OCI-M2 (cell line): ENCODE results near the gene FGGY.

Experiments used
- DNase-seq: peaks from one replicate; lab custom pipeline; 2025; ENCODE audit not compliant: unreplicated experiment; lab: John Stamatoyannopoulos, UW

The FGGY gene

DNA sequence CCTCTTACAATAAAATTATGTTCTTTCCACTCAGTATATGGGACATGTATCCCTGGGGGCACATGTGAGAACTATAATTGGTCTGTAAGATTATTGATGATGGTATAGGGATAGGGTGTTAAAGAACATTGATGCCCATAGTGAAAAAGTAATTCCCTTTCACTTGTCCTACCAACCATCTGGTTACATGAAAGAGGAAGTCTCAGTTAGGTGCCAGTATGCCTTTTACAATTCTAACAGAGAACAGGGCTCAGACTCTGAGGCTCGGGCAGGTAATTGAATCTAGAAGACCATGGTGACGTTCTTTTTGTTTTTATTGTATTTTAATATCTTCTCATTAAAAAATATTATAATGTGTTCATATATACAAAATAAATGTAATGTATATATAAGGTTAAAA is 113.6 kb downstream of the FGGY start:
- DNase-seq = no peak

GRCh38 chr1:59411147-59411546 is 114.3 kb downstream of the FGGY start:
- DNase-seq = no peak

DNA sequence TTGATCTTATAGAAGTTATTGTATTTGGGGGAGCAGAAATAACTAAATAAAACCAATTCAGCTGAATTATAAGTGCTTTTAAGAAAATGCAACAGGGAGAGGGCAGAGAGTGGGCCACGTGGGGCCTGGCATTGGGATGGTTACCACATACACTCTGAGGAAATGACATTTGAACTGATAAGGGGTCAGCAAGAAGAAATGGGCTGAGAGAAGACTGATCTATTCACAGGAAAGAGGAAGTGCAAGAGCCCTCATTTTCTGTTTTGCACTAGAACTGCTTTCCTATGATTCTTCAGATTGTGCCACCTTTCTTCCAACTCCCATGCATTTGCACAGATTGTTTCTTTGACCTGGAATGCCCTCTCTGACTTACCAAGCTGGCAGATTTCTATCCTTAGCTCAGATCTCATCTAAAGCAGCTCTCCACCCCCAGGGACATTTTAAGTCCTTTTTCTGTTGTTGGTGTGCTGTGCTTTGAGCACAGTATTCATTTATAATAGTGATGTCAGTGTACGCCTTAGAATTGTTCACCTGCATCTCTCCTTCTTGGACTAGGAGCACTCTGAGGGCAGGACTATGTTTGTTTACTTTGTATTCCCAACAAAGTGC is 115.9 kb downstream of the FGGY start:
- no peak for DNase-seq

DNA sequence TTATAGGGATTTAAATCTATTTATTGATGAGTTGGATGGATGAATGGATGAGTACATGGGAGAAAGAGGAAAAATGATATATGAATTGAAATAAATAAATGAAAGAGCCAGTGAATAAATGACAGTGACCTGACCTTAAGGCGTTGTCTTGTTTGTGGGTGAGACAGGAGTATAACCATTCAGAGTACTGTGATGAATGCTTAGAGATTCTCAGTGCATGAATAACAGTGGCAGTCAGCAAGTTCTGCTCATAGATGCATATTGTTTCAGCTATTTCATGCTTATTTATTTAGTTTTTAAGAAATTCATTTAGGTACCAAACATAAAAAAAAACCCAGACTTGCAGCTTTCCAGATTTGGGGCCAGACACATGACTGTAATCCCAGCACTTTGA is 116.4 kb downstream of the FGGY start:
- no peak for DNase-seq

- DNase-seq = no peak
Observed at GRCh38 chr1:59414406-59415133, 117.7 kb downstream of the FGGY start.

DNA sequence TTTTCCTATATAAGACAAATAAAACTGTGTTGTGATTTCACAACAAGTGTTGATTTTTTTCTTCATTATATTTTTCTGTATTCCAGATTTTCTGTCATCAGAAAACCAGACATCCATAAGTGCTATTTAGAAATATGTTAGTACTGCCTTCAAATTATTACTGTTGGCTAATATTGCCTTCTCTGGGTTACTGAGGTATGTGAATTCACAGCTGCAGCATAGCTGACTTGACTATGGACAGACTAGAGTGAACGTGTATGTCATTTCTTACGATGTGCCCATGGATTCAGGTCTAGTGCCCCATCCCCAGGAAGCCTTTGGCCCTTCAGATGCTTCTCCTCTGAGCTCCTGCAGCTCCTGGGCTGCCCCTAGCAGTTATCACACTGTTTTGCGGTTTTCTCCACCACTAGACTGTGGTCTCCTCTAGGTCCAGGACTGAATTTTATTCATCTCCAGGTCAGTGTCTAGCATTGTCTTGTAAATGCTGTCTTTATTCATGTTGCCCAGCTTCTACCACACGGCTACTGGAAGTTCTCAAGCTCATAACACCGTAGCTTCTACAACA is 118.5 kb downstream of the FGGY start:
- DNase-seq = no peak

GRCh38 chr1:59415881-59416280 is 119.0 kb downstream of the FGGY start:
- no peak for DNase-seq

GRCh38 chr1:59417406-59417805 is 120.5 kb downstream of the FGGY start:
- DNase-seq = no peak

DNA sequence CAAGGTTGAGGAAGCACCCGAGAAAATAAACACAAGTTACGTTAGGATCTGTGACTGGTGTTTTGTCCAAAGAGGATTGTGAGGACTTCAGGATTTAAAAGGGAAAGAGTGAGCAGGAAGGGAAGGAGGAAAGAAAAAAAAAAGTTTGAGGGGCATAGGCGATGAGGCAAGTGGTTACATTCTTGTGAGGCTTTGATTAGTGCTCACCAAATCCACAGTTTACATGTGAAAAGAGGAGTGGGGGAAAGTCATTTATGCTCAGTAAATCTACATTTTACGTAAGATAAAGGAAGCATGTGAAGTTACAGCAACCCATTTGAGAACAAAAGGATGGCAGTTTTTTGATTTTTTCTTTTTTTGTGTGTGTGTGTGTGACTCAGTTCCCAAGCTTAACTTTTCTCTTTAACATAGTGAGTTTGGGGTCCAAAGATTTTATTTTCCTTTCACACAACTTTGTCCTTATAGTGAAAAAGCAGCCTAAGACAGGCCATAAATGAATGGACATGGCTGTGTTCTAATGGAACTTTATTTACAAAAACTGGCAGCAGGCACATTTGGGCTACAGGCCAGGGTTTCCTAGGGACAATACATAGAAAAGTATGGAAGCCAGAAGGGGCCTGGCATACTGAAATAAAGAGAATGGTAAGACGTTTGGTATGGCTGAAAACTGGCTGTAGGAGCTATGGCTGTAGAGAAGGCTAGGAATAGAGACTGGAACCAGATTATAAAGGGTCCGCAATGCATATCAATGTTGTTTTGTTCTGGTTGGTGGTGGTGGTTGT is 121.7 kb downstream of the FGGY start:
- no peak for DNase-seq

DNA sequence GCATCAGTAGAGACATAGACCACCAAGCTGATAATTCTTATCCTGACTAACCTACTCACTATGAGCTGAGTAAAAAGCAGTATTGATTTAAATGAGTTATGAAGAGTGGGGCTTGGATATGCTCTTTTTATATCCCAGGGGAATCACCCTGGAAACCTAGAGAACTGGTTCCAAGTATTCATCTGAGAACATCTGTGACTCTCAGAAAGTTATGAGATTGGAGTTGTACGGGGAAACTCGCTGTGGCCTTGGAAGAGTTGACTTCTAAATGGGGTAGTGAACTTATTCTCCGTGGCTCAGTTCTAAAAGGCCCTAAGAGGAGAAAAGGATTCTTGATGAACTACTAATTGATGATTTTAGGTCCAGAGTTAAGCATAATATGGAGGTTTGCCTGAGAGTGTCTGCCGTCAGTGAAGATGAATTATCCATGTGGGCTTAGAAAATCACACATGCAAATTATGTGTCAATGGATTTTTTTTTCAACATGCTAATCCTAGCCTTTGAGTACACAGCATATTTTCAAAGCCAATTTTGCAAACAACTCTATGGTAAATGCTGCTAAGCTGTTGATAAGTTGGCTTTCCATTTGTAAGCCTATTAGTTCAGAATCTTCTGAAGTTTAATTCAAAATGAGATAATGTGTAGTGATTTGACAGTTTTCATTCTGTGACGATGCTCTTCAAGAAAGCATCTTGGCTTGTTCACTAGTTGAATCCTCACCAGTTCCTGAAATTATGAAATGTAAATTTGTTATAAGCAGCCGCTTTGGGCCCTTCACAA is 122.7 kb downstream of the FGGY start:
- no peak for DNase-seq

GRCh38 chr1:59421232-59421920 is 124.5 kb downstream of the FGGY start:
- no peak for DNase-seq

GRCh38 chr1:59422921-59423575 is 126.2 kb downstream of the FGGY start:
- DNase-seq = no peak

GRCh38 chr1:59427155-59427554 is 130.3 kb downstream of the FGGY start:
- DNase-seq = no peak

- no peak for DNase-seq
Observed at GRCh38 chr1:59427784-59428183, 130.9 kb downstream of the FGGY start.

DNA sequence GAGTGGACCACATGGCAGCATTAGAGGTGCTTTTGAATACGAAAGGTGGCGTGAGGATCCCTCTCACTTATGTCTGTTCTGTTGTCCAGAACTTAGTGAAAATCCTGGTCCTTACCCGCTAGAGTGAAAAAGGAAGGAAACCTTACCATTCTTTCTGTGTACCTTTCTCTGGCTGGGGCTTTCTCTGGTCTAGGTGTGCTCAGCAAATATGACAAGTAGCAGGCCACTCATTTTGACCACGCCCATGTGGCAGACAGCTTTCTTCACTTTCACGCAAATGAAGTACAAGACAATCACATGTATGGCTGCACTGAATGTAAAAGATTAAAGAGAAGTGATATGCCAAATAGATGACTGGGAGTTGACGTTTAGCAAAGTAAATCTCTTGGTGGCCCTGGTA is 131.9 kb downstream of the FGGY start:
- DNase-seq = no peak

- no peak for DNase-seq
Observed at GRCh38 chr1:59429656-59430055, 132.8 kb downstream of the FGGY start.

DNA sequence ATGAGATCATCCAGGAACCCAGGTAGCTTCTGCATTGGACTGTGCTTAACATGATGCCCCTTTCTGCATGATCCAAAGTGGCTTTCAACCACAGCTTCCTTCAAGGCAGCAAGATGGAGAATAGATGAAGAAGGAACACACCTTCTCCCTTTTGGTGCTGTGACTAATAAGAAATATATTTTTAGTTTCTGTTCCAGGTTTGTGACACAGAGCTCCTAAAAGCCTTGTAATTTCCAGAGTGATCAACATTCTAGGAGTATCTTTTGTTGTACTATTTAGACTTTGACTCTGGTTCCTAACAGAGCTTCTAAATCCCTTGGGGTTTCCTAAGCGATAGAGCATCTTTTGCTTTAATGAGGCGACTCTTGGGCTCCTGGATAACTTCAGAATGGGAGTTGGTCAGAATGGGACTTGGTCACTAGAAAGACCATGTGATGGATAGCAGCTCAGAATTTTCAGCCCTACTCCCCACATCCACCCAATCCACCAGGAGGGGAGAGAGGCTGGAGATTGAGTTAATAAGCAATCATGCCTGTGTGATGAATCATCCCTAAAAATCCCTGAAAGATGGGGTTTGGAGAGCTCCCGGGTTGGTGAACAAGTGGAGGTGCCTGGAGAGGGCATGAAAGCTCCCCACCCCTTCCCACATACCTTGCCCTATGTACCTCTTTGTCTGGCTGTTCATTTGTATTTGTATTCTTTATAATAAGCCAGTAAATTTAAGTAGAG is 134.8 kb downstream of the FGGY start:
- no peak for DNase-seq

- no peak for DNase-seq
Observed at GRCh38 chr1:59432531-59433439, 135.9 kb downstream of the FGGY start.
